ENCODE measurements around the gene TEKT3.

TEKT3 gene

DNA sequence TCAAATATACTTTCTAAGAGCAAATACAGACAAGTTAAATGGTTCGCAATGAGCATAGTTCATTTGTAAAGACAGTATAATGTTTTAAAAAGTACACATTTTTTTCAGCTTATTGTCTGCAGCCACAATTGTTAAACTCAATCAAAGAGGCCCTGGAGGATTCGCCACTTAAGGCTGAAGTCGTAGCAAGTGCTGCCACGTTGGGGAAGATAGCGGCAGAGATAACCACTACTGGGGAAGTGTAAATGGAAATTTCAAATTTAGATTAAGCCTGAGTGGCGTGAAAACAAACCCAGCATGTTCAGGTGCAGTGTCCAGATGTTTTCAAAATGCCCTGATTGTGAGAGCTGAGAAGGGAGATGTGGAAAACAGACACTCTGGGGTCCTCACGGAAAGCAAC, 84.7 kb downstream of the TEKT3 start:
- H3K27ac ChIP-seq, result peak overlapping the region in 4 of 21 experiments; percentile 4 to 62 (median 22)
- H3K4me3 ChIP-seq, result peak overlapping the region in 1 of 7 experiments; percentile 4

DNA sequence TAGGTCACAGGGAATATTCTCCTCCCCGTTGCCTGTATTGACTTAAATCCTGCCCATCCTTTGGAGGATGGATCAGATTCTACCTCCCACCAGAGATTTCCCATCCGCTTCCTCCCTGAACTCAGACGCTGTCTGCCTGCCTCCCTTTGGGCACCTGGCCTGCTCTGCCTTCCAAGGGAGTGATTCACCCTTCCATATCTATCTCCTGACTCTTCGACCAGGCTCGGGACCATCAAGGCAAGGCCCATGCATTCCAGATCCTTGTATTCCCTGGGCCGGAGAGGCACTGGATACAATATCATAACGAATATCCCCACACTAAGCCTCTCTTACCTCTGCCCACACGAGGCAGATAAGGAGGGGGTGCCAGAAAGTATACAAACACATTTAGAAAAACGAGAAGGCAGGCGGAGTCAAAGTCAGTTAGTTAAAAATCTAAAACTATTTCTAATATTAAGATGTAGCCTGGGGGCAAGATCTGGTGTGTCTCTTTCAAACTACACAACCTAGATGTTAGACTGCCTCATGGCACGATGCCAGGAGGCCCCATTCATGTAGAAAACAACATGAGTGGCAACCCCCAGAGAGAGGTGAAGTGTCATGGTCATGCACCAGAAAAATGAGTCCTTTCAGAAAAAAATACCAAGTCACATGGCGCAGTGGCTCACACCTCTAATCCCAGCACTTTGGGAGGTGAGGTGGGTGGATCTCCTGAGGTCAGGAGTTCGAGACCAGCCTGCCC, 85.5 kb downstream of the TEKT3 start:
- H3K27ac ChIP-seq, result peak overlapping the region in 5 of 21 experiments; percentile 6 to 38 (median 25)

More for the DNA sequence above, 85.5 kb downstream of the TEKT3 start:
- no peak overlapping the region for H3K4me3 ChIP-seq
